Cardiac muscle cell (in vitro differentiated cells and primary cell): ENCODE data around the gene CFAP141. TPM values are rescaled to one million over a fixed set of nuclear protein-coding genes. Genes with fewer than 3 reads are reported as not detected.

Experiments
- DNase-seq, 2 donors: peaks; one replicate each; pipeline versions ENCODE4 v3.0.0 to v3.0.0-alpha.2; 2010 to 2017; ENCODE audit warnings: low read depth in 1 of 2, low spot score in 1 of 2
- H3K27ac ChIP-seq: fragments of 200-600 bp; sonication (generic); 2 replicates; pipeline ENCODE4 v1.5.1; 2016
- H3K27me3 ChIP-seq: fragments of 200-600 bp; sonication (generic); 2 replicates; pipeline ENCODE4 v1.6.0; 2016; ENCODE audit warnings: control low read depth
- H3K36me3 ChIP-seq: fragments of 200-600 bp; sonication (generic); 2 replicates; pipeline ENCODE4 v1.5.1; 2016; ENCODE audit warnings: control low read depth
- H3K4me1 ChIP-seq: fragments of 200-600 bp; sonication (generic); 2 replicates; pipeline ENCODE4 v1.8.1; 2017; ENCODE audit warnings: low read depth, mild to moderate bottlenecking, mixed run types
- H3K4me3 ChIP-seq: fragments of 200-600 bp; sonication (generic); 2 replicates; pipeline ENCODE4 v1.5.1; 2016; ENCODE audit warnings: mild to moderate bottlenecking
- H3K9me3 ChIP-seq: fragments of 200-600 bp; sonication (generic); 2 replicates; pipeline ENCODE4 v1.5.1; 2017; ENCODE audit warnings: low read depth, mild to moderate bottlenecking, control low read depth
- polyA plus RNA-seq: library from polyadenylated mRNA; unstranded; fragments of >200 nt; fragmentation: Nextera tagmentation; extraction: Ambion mirVana; gene quantifications from 2 replicates; pipeline ENCODE4 v1.2.1, GENCODE V29; 2016
- total RNA-seq: library from RNA; depleted of rRNA; stranded (reverse); fragments of >200 nt; gene quantifications from 2 replicates; pipeline ENCODE4 v1.2.3, GENCODE V29; 2016
- TF ChIP-seq, protein P1 (sequence below): IDR thresholded peaks from 2 replicates; pipeline ENCODE4 v1.5.1; 2012; ENCODE audit warnings: low read depth, mild to moderate bottlenecking, low read length

Gene CFAP141
- total and polyA plus RNA-seq, 2 experiments from 2014 or later = not detected

DNA sequence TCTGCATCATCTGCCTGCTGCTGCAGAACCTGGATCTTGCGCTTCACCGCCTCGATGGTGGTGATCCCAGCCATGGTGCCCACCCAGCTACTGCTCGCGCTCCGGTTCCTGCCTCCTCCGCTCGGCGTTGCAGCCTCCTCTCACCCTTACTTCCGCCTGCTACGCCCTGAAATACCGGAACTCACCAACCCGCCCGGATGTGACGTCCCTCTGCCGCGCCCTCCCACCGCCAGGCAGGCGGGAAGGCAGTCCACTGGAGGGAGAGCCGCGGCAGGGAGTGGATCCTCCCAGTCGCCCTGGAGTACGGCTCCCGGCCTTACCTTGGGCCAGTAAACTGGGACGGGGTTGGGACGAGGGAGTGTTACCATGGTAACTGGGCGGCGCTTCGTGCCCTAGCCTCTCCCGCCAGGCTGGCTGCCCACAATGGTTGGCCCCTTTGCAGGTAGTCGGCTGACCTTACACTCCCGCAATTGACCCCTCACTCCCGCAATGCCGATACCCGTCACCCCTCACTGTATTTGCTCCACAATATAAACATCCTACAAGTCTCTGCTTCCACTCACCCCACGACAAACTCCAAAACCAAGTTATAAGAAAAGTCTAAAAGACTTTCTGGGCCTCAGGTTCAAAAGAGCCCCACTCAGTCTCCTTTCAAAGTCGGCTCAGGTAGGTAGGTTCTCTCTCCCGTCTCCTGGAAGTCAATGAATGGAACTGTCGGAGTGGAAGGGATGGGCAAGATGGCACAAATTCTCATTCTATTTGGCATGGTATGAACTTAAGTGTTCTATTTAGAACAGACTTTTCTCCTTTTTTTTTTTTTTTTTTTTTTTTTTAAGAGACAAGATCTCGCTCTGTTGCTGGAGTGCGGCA, 22.9 kb downstream of the CFAP141 start:
- peak overlapping the region; percentile 67 for H3K27ac ChIP-seq
- no peaks in the 10 kb centered on the region for H3K36me3 ChIP-seq
- peak; percentile 97 to 98 for DNase-seq
- TF ChIP-seq, protein P1, sequence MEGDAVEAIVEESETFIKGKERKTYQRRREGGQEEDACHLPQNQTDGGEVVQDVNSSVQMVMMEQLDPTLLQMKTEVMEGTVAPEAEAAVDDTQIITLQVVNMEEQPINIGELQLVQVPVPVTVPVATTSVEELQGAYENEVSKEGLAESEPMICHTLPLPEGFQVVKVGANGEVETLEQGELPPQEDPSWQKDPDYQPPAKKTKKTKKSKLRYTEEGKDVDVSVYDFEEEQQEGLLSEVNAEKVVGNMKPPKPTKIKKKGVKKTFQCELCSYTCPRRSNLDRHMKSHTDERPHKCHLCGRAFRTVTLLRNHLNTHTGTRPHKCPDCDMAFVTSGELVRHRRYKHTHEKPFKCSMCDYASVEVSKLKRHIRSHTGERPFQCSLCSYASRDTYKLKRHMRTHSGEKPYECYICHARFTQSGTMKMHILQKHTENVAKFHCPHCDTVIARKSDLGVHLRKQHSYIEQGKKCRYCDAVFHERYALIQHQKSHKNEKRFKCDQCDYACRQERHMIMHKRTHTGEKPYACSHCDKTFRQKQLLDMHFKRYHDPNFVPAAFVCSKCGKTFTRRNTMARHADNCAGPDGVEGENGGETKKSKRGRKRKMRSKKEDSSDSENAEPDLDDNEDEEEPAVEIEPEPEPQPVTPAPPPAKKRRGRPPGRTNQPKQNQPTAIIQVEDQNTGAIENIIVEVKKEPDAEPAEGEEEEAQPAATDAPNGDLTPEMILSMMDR = no peak
- H3K9me3 ChIP-seq = no peaks in the 10 kb centered on the region
- peaks cover 14% of the 10 kb centered on the region for H3K4me1 ChIP-seq
- H3K4me3 ChIP-seq = peak overlapping the region; percentile 54
- no peaks in the 10 kb centered on the region for H3K27me3 ChIP-seq

DNA sequence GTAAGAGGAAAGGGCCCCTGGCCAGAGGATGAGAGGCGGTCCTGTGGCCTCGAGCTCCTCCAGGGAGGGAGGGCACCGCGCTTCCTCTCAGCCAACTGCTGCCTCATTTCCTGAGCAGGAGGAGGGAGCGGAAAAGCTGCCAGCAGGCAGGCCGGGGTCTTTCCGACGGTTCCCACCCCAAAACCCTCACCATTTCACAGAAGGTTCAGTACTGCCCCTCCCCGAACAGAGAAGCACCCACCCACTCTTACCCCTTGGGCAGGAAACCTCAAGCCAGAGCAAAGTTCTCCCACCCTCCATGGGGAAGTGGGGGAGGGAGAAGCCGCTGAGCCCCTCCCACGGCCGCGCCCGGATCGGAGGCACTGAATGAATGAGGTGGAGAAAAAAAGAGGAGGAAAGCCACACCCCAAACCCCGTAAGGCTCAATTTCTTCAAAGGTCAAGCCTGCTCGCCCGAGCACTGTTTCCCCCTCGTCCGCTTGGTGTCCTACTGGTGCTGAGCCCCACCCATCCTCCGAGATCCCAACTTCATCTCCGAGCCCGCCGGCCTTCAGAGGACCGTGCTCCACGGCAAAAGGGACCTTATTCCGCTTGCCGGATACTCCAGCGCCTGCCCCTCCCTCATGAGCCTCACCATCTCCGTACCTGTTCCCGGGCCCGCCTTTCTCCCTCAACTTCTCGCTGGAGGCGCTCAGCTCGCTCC, 23.6 kb downstream of the CFAP141 start:
- no peaks in the 10 kb centered on the region for H3K9me3 ChIP-seq
- peak overlapping the region; percentile 67 for H3K27ac ChIP-seq
- TF ChIP-seq, protein P1 = peak; percentile 9
- H3K36me3 ChIP-seq = no peaks in the 10 kb centered on the region
- no peaks in the 10 kb centered on the region for H3K27me3 ChIP-seq
- peak; percentile 64 to 89 for DNase-seq
- peak overlapping the region; percentile 54 for H3K4me3 ChIP-seq
- H3K4me1 ChIP-seq = peaks cover 18% of the 10 kb centered on the region

DNA sequence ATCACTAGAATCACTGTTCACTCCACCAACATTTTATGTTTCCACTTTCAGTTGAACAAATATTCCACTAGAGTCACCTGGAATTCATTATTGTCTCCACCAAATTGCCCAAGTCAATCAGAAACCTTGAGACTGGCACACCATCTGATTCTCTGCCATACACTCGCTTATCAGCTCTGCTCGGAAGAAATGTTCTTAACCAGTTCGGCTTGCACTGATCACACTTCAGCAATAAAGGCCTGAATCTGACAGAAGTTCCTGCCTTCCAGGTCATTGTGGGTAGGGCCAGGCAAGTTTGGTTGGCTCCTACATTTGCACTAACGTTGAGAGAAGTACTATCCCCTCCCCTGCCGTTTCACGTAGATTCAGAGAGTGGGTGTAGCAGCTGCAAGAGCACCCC, 24.2 kb downstream of the CFAP141 start:
- TF ChIP-seq, protein P1 = no peak
- peak overlapping the region; percentile 54 for H3K4me3 ChIP-seq
- no peaks in the 10 kb centered on the region for H3K27me3 ChIP-seq
- peak overlapping the region; percentile 67 for H3K27ac ChIP-seq
- H3K9me3 ChIP-seq = no peaks in the 10 kb centered on the region
- H3K36me3 ChIP-seq = no peaks in the 10 kb centered on the region
- DNase-seq = no peak
- H3K4me1 ChIP-seq = peaks cover 18% of the 10 kb centered on the region

DNA sequence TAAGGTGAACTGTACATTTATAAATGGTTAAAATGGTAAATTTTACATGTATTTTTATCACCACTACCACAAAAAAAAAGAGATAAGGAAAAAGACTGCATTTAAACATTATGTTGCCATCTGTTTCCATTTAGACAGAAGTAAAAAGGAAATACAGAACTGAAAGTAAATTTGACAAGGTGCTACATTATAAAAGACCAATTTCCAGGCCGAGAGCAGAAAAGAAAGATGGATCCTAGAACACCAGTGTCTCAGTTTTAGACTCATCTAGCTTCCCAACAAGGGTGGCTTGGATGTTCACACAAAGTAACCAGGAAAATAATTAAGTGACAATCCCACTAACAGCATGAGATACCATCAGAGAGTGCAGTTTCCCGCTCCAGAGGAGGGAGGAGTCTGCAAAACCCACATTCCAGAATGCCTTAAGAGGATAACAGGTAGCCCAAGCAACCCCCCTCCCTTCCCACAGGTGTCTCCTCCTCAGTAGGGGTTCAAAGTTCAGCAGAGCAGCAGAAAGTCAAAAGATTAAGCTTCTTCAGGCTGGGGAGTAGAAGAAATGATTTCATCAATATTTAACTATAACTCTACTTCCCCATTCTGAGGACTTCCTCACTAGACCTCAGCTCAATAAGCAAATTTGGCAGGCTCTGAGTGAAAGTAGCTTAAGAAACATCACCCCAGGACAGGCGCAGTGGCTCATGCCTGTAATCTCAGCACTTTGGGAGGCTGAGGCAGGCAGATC, 26.0 kb downstream of the CFAP141 start:
- no peaks in the 10 kb centered on the region for H3K27me3 ChIP-seq
- H3K4me3 ChIP-seq = no peak overlapping the region
- no peaks in the 10 kb centered on the region for H3K36me3 ChIP-seq
- TF ChIP-seq, protein P1 = no peak
- no peak for DNase-seq
- H3K9me3 ChIP-seq = no peaks in the 10 kb centered on the region
- peaks cover 18% of the 10 kb centered on the region for H3K4me1 ChIP-seq
- no peak overlapping the region for H3K27ac ChIP-seq
